Stimulated activated CD4-positive, alpha-beta T cell treated with anti-CD3 and anti-CD28 coated beads, TNF-alpha, amount 100 ng/mL, for 1 hour (primary cell): Measurements from ENCODE around the gene HSD11B2.
A peak's percentile ranks its signal among the peaks of the same experiment; 100 is the strongest.

Experiments
- DNase-seq, 3 donors: peaks; one replicate each; pipeline ENCODE4 v3.0.0-alpha.2; 2020; ENCODE audit warnings: low read depth in 3 of 3, low spot score in 1 of 3

Gene HSD11B2

GRCh38 chr16:67470359-67470758 lies 39.4 kb downstream of the HSD11B2 start:
- no peak for DNase-seq

- no peak for DNase-seq
Observed at GRCh38 chr16:67471758-67472384, 41.0 kb downstream of the HSD11B2 start.

GRCh38 chr16:67474551-67475455 lies 43.9 kb downstream of the HSD11B2 start:
- no peak for DNase-seq

- no peak for DNase-seq
Observed at GRCh38 chr16:67477960-67478554, 47.1 kb downstream of the HSD11B2 start.

GRCh38 chr16:67480833-67481560 lies 50.1 kb downstream of the HSD11B2 start, which contains the start of gene ATP6V0D1:
Gene ATP6V0D1 (minus strand): TSS chr16:67481157. CDS start chr16:67481086, 71 bp downstream.
- peak; percentile 94 to 98 (median 96) for DNase-seq

- DNase-seq: peak in 1 of 3 donors; percentile 31
Observed at GRCh38 chr16:67481561-67482232, 50.8 kb downstream of the HSD11B2 start.

- DNase-seq: no peak
Observed at GRCh38 chr16:67482233-67482924, 51.5 kb downstream of the HSD11B2 start.

- no peak for DNase-seq
Observed at GRCh38 chr16:67483150-67483549, 52.2 kb downstream of the HSD11B2 start, which contains the start of gene AGRP. Gene AGRP (minus strand): TSS chr16:67483547. CDS start chr16:67483398, 149 bp downstream.

GRCh38 chr16:67483731-67484525 lies 53.0 kb downstream of the HSD11B2 start:
- DNase-seq: no peak

- no peak for DNase-seq
Observed at GRCh38 chr16:67486805-67487204, 55.9 kb downstream of the HSD11B2 start.
